H9 (cell line): Measurements from ENCODE around the gene IRF2. TPM values are rescaled to one million over a fixed set of nuclear protein-coding genes. Genes with fewer than 3 reads are reported as not detected.

ENCODE experiments used
- DNase-seq: peaks from one replicate; pipeline ENCODE4 v3.0.0-alpha.2; 2017
- H2AFZ ChIP-seq: one replicate; pipeline ENCODE4 v1.6.1; 2013; ENCODE audit warnings: mild to moderate bottlenecking, low read length, control low read depth, moderate library complexity
- H2AK5ac ChIP-seq: 2 replicates; pipeline ENCODE4 v1.6.1; 2013; ENCODE audit warnings: low read length, control low read depth, mixed read lengths; ENCODE audit not compliant: insufficient read length
- H2BK120ac ChIP-seq: one replicate; pipeline ENCODE4 v1.6.1; 2013; ENCODE audit warnings: low read depth, mild to moderate bottlenecking, low read length, control low read depth, inconsistent platforms; ENCODE audit not compliant: poor library complexity, severe bottlenecking
- H2BK12ac ChIP-seq: 2 replicates; pipeline ENCODE4 v1.6.1; 2013; ENCODE audit warnings: low read length, control low read depth, mixed read lengths, low read depth; ENCODE audit not compliant: insufficient read length
- H2BK15ac ChIP-seq: 2 replicates; pipeline ENCODE4 v1.6.1; 2013; ENCODE audit warnings: low read depth, low read length, control low read depth
- H2BK20ac ChIP-seq: one replicate; pipeline ENCODE4 v1.6.1; 2013; ENCODE audit warnings: low read depth, mild to moderate bottlenecking, low read length, control low read depth, inconsistent platforms; ENCODE audit not compliant: poor library complexity, severe bottlenecking
- H2BK5ac ChIP-seq: 2 replicates; pipeline ENCODE4 v1.6.1; 2013; ENCODE audit warnings: low read length, control low read depth, mixed read lengths; ENCODE audit not compliant: insufficient read length
- H3K14ac ChIP-seq: 2 replicates; pipeline ENCODE4 v1.6.1; 2013; ENCODE audit warnings: low read length, control low read depth; ENCODE audit not compliant: insufficient read depth
- H3K18ac ChIP-seq: 2 replicates; pipeline ENCODE4 v1.6.1; 2013; ENCODE audit warnings: low read depth, mild to moderate bottlenecking, mixed read lengths, low read length, control low read depth; ENCODE audit not compliant: insufficient read length
- H3K23ac ChIP-seq: 2 replicates; pipeline ENCODE4 v1.6.1; 2013; ENCODE audit warnings: low read length, control low read depth, mixed read lengths, low read depth; ENCODE audit not compliant: insufficient read length
- H3K23me2 ChIP-seq: 2 replicates; pipeline ENCODE4 v1.6.1; 2013; ENCODE audit warnings: low read depth, mild to moderate bottlenecking, mixed read lengths, low read length, control low read depth; ENCODE audit not compliant: insufficient read length, poor library complexity, severe bottlenecking
- H3K27ac ChIP-seq: 2 replicates; pipeline ENCODE4 v1.5.1; 2013; ENCODE audit warnings: low read length, control low read depth, mixed read lengths, low read depth; ENCODE audit not compliant: insufficient read length
- H3K27me3 ChIP-seq: 2 replicates; pipeline ENCODE4 v1.6.1; 2013; ENCODE audit warnings: low read length, control low read depth, inconsistent platforms; ENCODE audit not compliant: insufficient read depth
- H3K4ac ChIP-seq: 2 replicates; pipeline ENCODE4 v1.6.1; 2013; ENCODE audit warnings: low read depth, mild to moderate bottlenecking, control low read depth, inconsistent platforms, low read length, moderate library complexity
- H3K4me1 ChIP-seq: 2 replicates; pipeline ENCODE4 v1.6.1; 2013; ENCODE audit warnings: low read length, control low read depth, inconsistent platforms; ENCODE audit not compliant: insufficient read depth
- H3K4me2 ChIP-seq: 2 replicates; pipeline ENCODE4 v1.6.1; 2013; ENCODE audit warnings: low read length, control low read depth, mixed read lengths; ENCODE audit not compliant: insufficient read length, insufficient read depth
- H3K56ac ChIP-seq: 2 replicates; pipeline ENCODE4 v1.6.1; 2013; ENCODE audit warnings: low read depth, mild to moderate bottlenecking, mixed read lengths, low read length, control low read depth; ENCODE audit not compliant: insufficient read length
- H3K79me1 ChIP-seq: 2 replicates; pipeline ENCODE4 v1.6.1; 2013; ENCODE audit warnings: low read depth, mild to moderate bottlenecking, moderate library complexity, low read length, control low read depth, inconsistent platforms; ENCODE audit not compliant: insufficient read depth, poor library complexity, severe bottlenecking
- H3K79me2 ChIP-seq: 2 replicates; pipeline ENCODE4 v1.6.1; 2013; ENCODE audit warnings: low read length, control low read depth, inconsistent platforms; ENCODE audit not compliant: insufficient read depth
- H3K9ac ChIP-seq: 2 replicates; pipeline ENCODE4 v1.6.1; 2013; ENCODE audit warnings: low read length, control low read depth, mixed read lengths; ENCODE audit not compliant: insufficient read length; ENCODE audit errors: extremely low read depth
- H3K9me3 ChIP-seq: one replicate; pipeline ENCODE4 v1.6.1; 2013; ENCODE audit warnings: low read depth, low read length, inconsistent platforms; ENCODE audit not compliant: control insufficient read depth
- H3T11ph ChIP-seq: one replicate; pipeline ENCODE4 v1.6.1; 2013; ENCODE audit warnings: mild to moderate bottlenecking, low read length, control low read depth, inconsistent platforms
- H4K20me1 ChIP-seq: one replicate; pipeline ENCODE4 v1.6.1; 2013; ENCODE audit not compliant: control insufficient read depth, insufficient read length, insufficient read depth
- H4K5ac ChIP-seq: 2 replicates; pipeline ENCODE4 v1.6.1; 2013; ENCODE audit warnings: low read depth, mild to moderate bottlenecking, mixed read lengths, low read length, control low read depth; ENCODE audit not compliant: insufficient read length
- H4K8ac ChIP-seq: replicated peaks from 2 replicates; pipeline ENCODE4 v1.6.1; 2013; ENCODE audit warnings: low read length, control low read depth, mixed read lengths, low read depth; ENCODE audit not compliant: insufficient read length
- H4K91ac ChIP-seq: 2 replicates; pipeline ENCODE4 v1.6.1; 2013; ENCODE audit warnings: low read depth, mild to moderate bottlenecking, moderate library complexity, mixed read lengths, low read length, control low read depth; ENCODE audit not compliant: insufficient read length
- H3K27ac Mint-ChIP-seq, 3 experiments: 2 replicates in 2 of 3; 3 replicates in 1 of 3; pipeline ENCODE4 v1.8.0; 2020 to 2021; ENCODE audit warnings: mixed read lengths in 3 of 3, mild to moderate bottlenecking in 1 of 3, moderate library complexity in 1 of 3
- H3K27me3 Mint-ChIP-seq: 2 replicates; pipeline ENCODE4 v1.8.0; 2021; ENCODE audit warnings: low read depth, mild to moderate bottlenecking, moderate library complexity, mixed read lengths
- H3K36me3 Mint-ChIP-seq, 3 experiments: 2 replicates in 2 of 3; 3 replicates in 1 of 3; pipeline ENCODE4 v1.8.0; 2020 to 2021; ENCODE audit warnings: low read depth in 3 of 3, mixed read lengths in 3 of 3; ENCODE audit not compliant: insufficient read depth in 1 of 3
- H3K4me1 Mint-ChIP-seq, 2 experiments: 2 replicates each; pipeline ENCODE4 v1.8.0; 2020; ENCODE audit warnings: mixed read lengths in 2 of 2
- H3K4me3 Mint-ChIP-seq, 2 experiments: 2 replicates in 1 of 2; 3 replicates in 1 of 2; pipeline ENCODE4 v1.8.0; 2020 to 2021; ENCODE audit warnings: mild to moderate bottlenecking in 2 of 2, mixed read lengths in 2 of 2, moderate library complexity in 1 of 2
- H3K9me3 Mint-ChIP-seq, 2 experiments: 2 replicates in 1 of 2; 3 replicates in 1 of 2; pipeline ENCODE4 v1.8.0; 2020; ENCODE audit warnings: mild to moderate bottlenecking in 2 of 2, mixed read lengths in 2 of 2, moderate library complexity in 1 of 2
- WGBS: extraction: QIAGEN DNeasy Blood & Tissue Kit; methylation state at CpG from one replicate; pipeline ENCODE4 v1.1.7; 2013; ENCODE audit warnings: missing lambda C conversion rate, low lambda C conversion rate, mixed read lengths; ENCODE audit not compliant: insufficient read length; ENCODE audit errors: extremely low coverage; 5-methylcytosine and 5-hydroxymethylcytosine counted together
- total RNA-seq: library from RNA; stranded (reverse); gene quantifications from 2 replicates; pipeline ENCODE4 v1.2.1, GENCODE V29; 2021
- TF ChIP-seq, protein P1 (sequence below): fragments of 200-600 bp; sonication (generic); conservative IDR thresholded peaks from 3 replicates; pipeline ENCODE4 v1.8.0; 2021; ENCODE audit warnings: antibody characterized with exemption, mild to moderate bottlenecking

IRF2 gene
- total RNA-seq, 1 experiment from 2014 or later = 13.5 TPM

DNA sequence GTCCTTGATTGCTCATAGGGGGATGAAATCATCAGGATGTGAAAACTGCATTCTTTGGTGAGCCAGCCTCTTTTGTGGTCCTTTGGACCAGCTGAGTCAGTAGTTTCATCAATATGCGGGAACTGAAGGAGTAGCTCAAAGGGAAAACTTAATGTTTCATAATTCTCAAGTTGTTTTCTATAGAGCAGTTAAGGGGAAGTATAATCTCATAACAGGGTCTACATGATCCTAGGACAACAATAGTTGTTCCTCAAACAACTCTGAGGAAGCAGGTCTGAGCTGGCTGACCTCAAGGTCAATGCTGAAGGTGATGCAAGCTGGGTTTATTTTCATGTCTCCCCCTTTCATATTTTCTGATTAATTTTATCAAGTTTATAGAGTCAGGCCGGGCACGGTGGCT, 36.1 kb upstream of the IRF2 start:
- H3K23me2 ChIP-seq = no peaks in the 10 kb centered on the region
- no peak overlapping the region for H2BK12ac ChIP-seq
- TF ChIP-seq, protein P1, sequence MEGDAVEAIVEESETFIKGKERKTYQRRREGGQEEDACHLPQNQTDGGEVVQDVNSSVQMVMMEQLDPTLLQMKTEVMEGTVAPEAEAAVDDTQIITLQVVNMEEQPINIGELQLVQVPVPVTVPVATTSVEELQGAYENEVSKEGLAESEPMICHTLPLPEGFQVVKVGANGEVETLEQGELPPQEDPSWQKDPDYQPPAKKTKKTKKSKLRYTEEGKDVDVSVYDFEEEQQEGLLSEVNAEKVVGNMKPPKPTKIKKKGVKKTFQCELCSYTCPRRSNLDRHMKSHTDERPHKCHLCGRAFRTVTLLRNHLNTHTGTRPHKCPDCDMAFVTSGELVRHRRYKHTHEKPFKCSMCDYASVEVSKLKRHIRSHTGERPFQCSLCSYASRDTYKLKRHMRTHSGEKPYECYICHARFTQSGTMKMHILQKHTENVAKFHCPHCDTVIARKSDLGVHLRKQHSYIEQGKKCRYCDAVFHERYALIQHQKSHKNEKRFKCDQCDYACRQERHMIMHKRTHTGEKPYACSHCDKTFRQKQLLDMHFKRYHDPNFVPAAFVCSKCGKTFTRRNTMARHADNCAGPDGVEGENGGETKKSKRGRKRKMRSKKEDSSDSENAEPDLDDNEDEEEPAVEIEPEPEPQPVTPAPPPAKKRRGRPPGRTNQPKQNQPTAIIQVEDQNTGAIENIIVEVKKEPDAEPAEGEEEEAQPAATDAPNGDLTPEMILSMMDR = no peak
- no peaks in the 10 kb centered on the region for H3K79me2 ChIP-seq
- H3K4ac ChIP-seq = no peak overlapping the region
- WGBS = no CpG with 5 or more reads among the region's 3 CpGs
- H3K18ac ChIP-seq = no peak overlapping the region
- H3K36me3 Mint-ChIP-seq = peaks cover 0 to 6% (median 0%) of the 10 kb centered on the region in 3 experiments; a peak in 2 of 7 replicates
- no peak overlapping the region for H3K9ac ChIP-seq
- H3K23ac ChIP-seq = no peak overlapping the region
- no peak for DNase-seq
- no peak overlapping the region for H3K56ac ChIP-seq
- H3K4me1 Mint-ChIP-seq = peaks cover 24 to 26% of the 10 kb centered on the region in 2 experiments
- no peak overlapping the region for H3K14ac ChIP-seq
- H4K91ac ChIP-seq = no peak overlapping the region
- no peak overlapping the region for H2AFZ ChIP-seq
- H3K9me3 Mint-ChIP-seq = peaks cover 0 to 6% of the 10 kb centered on the region in 2 experiments; a peak in 4 of 5 replicates
- no peaks in the 10 kb centered on the region for H4K20me1 ChIP-seq
- H3K27ac Mint-ChIP-seq = no peak overlapping the region
- no peak overlapping the region for H4K8ac ChIP-seq
- no peak overlapping the region for H3K27ac ChIP-seq
- H3K4me2 ChIP-seq = no peak overlapping the region
- H3K4me1 ChIP-seq = no peaks in the 10 kb centered on the region; the same call in 1 of the 2 replicates
- no peaks in the 10 kb centered on the region; the same call in 1 of the 2 replicates for H3K27me3 Mint-ChIP-seq
- H3T11ph ChIP-seq = no peak overlapping the region
- no peak overlapping the region for H3K4me3 Mint-ChIP-seq
- H2BK15ac ChIP-seq = no peak overlapping the region
- H3K9me3 ChIP-seq = no peaks in the 10 kb centered on the region
- no peak overlapping the region for H2AK5ac ChIP-seq
- no peaks in the 10 kb centered on the region; the same call in 1 of the 2 replicates for H3K27me3 ChIP-seq
- H4K5ac ChIP-seq = no peak overlapping the region
- H3K79me1 ChIP-seq = no peaks in the 10 kb centered on the region
- H2BK20ac ChIP-seq = no peak overlapping the region
- H2BK120ac ChIP-seq = no peak overlapping the region
- no peak overlapping the region for H2BK5ac ChIP-seq
